ENCODE results near the gene SGMS2. TPM values are rescaled to one million over a fixed set of nuclear protein-coding genes. Genes with fewer than 3 reads are reported as not detected.

SGMS2 gene
- total and polyA plus RNA-seq, 2 of the 4 experiments (the other 2 are of a cell fraction) = 13.4 to 37.5 TPM

GRCh38 chr4:107888237-107888636 lies 63.5 kb downstream of the SGMS2 start:
- no peaks in the 10 kb centered on the region; the same call in 1 of the 2 replicates for H3K9me3 ChIP-seq (ENCODE audit: control insufficient read depth, insufficient read depth, low read length)
- H4K20me1 ChIP-seq (ENCODE audit: insufficient read depth, low read length) = no peaks in the 10 kb centered on the region
- H3K18ac ChIP-seq (ENCODE audit: low read depth, low read length) = no peak overlapping the region
- H2BK5ac ChIP-seq (ENCODE audit: low read depth, low read length, poor library complexity, severe bottlenecking) = no peak overlapping the region
- H3K27ac ChIP-seq (ENCODE audit: insufficient read depth, low read length) = no peak overlapping the region
- ChIA-PET POLR2A (ENCODE audit: unreplicated experiment) (interaction anchor here (0.7 kb wide), 1 partner anchor 1293 kb away, joined by 3 read pairs; no protein-coding TSS in a partner anchor), CTCF (no interaction called here)
- no peak overlapping the region for H2AFZ ChIP-seq (replicated peaks; ENCODE audit: low read length, poor library complexity)
- H3K23ac ChIP-seq (ENCODE audit: low read depth, low read length) = no peak overlapping the region
- H2BK120ac ChIP-seq (ENCODE audit: low read depth, low read length) = no peak overlapping the region
- H2AK5ac ChIP-seq (ENCODE audit: low read depth, low read length) = no peak overlapping the region
- in situ Hi-C loops (cut with MboI; ENCODE audit: low sequenced_read_pairs) = no loop called here
- H3K36me3 ChIP-seq (ENCODE audit: control insufficient read depth, insufficient read depth, low read length) = no peaks in the 10 kb centered on the region
- H3K14ac ChIP-seq (replicated peaks; ENCODE audit: low read depth, low read length) = no peak overlapping the region
- no peak overlapping the region for H3K4me3 ChIP-seq (ENCODE audit: insufficient read depth, low read depth, low read length)
- no peak overlapping the region for H2BK20ac ChIP-seq (ENCODE audit: low read depth, low read length)
- no peak overlapping the region for H2AK9ac ChIP-seq (replicated peaks; ENCODE audit: low read depth, low read length, poor library complexity)
- no peak overlapping the region for H4K5ac ChIP-seq (ENCODE audit: low read depth, low read length)
- DNase-seq (no peak), ATAC-seq (ENCODE audit: low read depth) (no peak)
- BruUV-seq (replicated peaks) = no TSS peak
- no peak overlapping the region for H2BK15ac ChIP-seq (ENCODE audit: low read depth, low read length)
- dilution Hi-C loops (cut with HindIII; ENCODE audit: low sequenced_read_pairs, unreplicated experiment) = no loop called here
- no peaks in the 10 kb centered on the region for H3K4me1 ChIP-seq (ENCODE audit: control insufficient read depth, insufficient read depth, low read length)
- no CpG with 5 or more reads among the region's 2 CpGs for WGBS, 2 experiments (ENCODE audit: extremely low coverage in 2 of 2, insufficient read length in 1 of 2)
- H4K8ac ChIP-seq (ENCODE audit: low read depth in 2 of 2, low read length in 2 of 2) = no peak overlapping the region
- no peak overlapping the region for H3K56ac ChIP-seq (ENCODE audit: extremely low read depth, insufficient read depth, low read length)
- no peaks in the 10 kb centered on the region for H3K79me1 ChIP-seq (ENCODE audit: low read depth in 1 of 2, low read length in 2 of 2)
- no peak overlapping the region for H3K4me2 ChIP-seq (ENCODE audit: low read depth, low read length)
- intact Hi-C loops (cut with micrococcal nuclease) = no loop called here
- no peaks in the 10 kb centered on the region for H3K9me1 ChIP-seq (ENCODE audit: insufficient read depth, low read length)
- no peak overlapping the region for H4K91ac ChIP-seq (ENCODE audit: insufficient read depth, low read depth, low read length)
- TF ChIP-seq CHD1 (IDR thresholded peaks at IDR 0.05; ENCODE audit: low read depth, low read length) (no peak), CTCF (conservative IDR thresholded peaks at IDR 0.05; ENCODE audit: low read depth, low read length) (no peak), RFX5 (IDR thresholded peaks at IDR 0.05; ENCODE audit: low read depth, low read length) (no peak), MAZ (IDR thresholded peaks at IDR 0.05; ENCODE audit: borderline replicate concordance, low read depth, low read length) (no peak), USF2 (IDR thresholded peaks at IDR 0.05; ENCODE audit: low read depth, low read length) (no peak), MXI1 (IDR thresholded peaks at IDR 0.05; ENCODE audit: borderline replicate concordance, low read depth, low read length) (no peak), RAD21 (IDR thresholded peaks at IDR 0.05; ENCODE audit: low read length) (no peak), NFE2L2 (IDR thresholded peaks at IDR 0.05; ENCODE audit: low read depth, low read length) (no peak), SMC3 (IDR thresholded peaks at IDR 0.05; ENCODE audit: low read depth, low read length) (no peak), CEBPB (IDR thresholded peaks at IDR 0.05; ENCODE audit: low read depth, low read length) (no peak), MAFK (IDR thresholded peaks at IDR 0.05; ENCODE audit: low read depth, low read length) (no peak), BHLHE40 (IDR thresholded peaks at IDR 0.05; ENCODE audit: low read depth, low read length) (no peak), FOS (IDR thresholded peaks at IDR 0.05; ENCODE audit: low read depth, low read length) (no peak), RCOR1 (IDR thresholded peaks at IDR 0.05; ENCODE audit: insufficient replicate concordance, low read length) (no peak), POLR2A (IDR thresholded peaks at IDR 0.05; ENCODE audit: low read depth, low read length) (no peak)
- H3K9ac ChIP-seq (ENCODE audit: low read depth, low read length) = no peak overlapping the region
- H3K27me3 ChIP-seq (ENCODE audit: control insufficient read depth, insufficient read depth, low read length) = peaks cover 2% of the 10 kb centered on the region; the same call in 1 of the 2 replicates
- no peak overlapping the region for H3K4ac ChIP-seq (ENCODE audit: low read depth, low read length)
